Gastrocnemius medialis (tissue), 4 donors: ENCODE results near the gene ERBB2.

ENCODE experiments used
- POLR2A ChIP-seq, 2 donors: fragments of 450-650 bp; IDR thresholded peaks; one replicate each; pipeline ENCODE4 v1.6.1; 2017; ENCODE audit warnings: antibody characterized with exemption in 2 of 2, mild to moderate bottlenecking in 2 of 2, moderate library complexity in 2 of 2
- TF ChIP-seq, protein P1 (sequence below), 5 experiments: fragments of 450-650 bp in 3 of 5; fragments of 200-600 bp in 2 of 5; sonication (generic) in 2 of 5; IDR thresholded peaks in 4 of 5; conservative IDR thresholded peaks in 1 of 5; 1 replicate in 4 of 5; 2 replicates in 1 of 5; pipeline ENCODE4 v1.5.1; 2016 to 2019; ENCODE audit warnings: antibody characterized with exemption in 5 of 5, mild to moderate bottlenecking in 3 of 5, moderate library complexity in 3 of 5

DNA sequence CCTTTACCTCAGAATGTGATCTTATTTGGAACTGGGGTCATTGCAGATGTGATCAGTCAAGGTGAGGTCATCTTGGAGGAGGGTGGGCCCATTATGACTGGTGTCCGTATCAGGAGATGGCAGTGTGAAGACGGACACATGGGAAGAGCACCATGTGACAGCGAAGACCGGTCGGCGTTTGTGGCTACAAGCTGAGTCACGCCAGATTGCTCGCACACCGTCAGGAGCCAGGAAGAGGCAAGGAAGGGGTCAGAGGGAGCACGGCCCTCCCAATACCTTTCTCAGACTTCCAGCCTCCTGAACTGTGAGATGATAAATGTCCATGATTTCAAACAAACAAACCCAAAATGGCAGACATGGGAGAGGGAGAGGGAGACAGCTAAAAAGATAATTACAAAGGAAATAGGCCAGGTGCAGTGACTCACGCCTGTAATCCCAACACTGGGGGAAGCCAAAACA is 49.7 kb upstream of the ERBB2 start:
- TF ChIP-seq, protein P1, sequence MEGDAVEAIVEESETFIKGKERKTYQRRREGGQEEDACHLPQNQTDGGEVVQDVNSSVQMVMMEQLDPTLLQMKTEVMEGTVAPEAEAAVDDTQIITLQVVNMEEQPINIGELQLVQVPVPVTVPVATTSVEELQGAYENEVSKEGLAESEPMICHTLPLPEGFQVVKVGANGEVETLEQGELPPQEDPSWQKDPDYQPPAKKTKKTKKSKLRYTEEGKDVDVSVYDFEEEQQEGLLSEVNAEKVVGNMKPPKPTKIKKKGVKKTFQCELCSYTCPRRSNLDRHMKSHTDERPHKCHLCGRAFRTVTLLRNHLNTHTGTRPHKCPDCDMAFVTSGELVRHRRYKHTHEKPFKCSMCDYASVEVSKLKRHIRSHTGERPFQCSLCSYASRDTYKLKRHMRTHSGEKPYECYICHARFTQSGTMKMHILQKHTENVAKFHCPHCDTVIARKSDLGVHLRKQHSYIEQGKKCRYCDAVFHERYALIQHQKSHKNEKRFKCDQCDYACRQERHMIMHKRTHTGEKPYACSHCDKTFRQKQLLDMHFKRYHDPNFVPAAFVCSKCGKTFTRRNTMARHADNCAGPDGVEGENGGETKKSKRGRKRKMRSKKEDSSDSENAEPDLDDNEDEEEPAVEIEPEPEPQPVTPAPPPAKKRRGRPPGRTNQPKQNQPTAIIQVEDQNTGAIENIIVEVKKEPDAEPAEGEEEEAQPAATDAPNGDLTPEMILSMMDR (IDR thresholded peaks at IDR 0.05 in 4 of 5, conservative IDR thresholded peaks at IDR 0.05 in 1 of 5): no peak
- no peak for TF ChIP-seq POLR2A (IDR thresholded peaks at IDR 0.05)
